ENCODE measurements around the gene GTSF1L.

Gene GTSF1L

GRCh38 chr20:43716757-43717615 is 9.8 kb downstream of the GTSF1L start:
- DNase-seq (ENCODE audit: low read depth), result no peak

GRCh38 chr20:43716123-43716522 is 10.7 kb downstream of the GTSF1L start:
- no peak for DNase-seq (ENCODE audit: low read depth)

DNA sequence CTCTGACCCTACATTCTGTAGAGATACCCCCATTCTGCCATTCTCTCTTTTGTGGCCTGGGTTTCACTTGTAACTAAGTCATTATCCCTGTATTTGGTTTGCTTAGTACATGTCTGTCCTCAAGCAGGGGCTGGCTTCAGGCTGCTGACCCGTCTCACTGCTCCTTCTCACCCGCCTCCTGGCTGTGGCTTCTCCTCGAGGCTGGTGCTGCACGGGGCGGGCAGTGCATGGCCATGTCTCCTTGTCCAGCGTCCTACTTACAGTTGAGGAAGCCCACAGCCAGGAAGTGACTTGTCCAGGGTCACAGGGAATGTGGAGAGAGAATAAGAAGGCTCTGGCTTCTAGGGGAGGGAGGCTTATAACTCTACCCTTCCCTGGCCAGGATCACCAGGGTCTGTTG is 11.3 kb downstream of the GTSF1L start:
- DNase-seq (ENCODE audit: low read depth), result no peak

DNA sequence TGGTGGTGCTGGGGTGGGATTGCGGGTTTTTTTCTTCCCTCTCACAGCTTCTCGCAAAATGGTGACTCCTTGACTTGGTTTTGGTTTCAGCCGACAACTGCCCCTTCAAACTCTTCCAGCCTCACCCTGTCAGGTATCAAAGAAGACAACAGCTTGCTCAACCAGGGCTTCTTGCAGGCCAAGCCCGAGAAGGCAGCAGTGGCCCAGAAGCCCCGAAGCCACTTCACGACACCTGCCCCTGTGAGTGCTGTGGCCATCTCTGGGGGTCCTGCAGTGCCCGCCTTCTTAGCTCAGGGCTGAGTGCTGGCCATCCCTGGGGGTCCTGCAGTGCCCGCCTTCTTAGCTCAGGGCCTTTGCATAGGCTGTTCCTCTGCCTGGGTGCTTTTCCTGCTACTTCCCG is 11.8 kb downstream of the GTSF1L start:
- no peak for DNase-seq (ENCODE audit: low read depth)

DNA sequence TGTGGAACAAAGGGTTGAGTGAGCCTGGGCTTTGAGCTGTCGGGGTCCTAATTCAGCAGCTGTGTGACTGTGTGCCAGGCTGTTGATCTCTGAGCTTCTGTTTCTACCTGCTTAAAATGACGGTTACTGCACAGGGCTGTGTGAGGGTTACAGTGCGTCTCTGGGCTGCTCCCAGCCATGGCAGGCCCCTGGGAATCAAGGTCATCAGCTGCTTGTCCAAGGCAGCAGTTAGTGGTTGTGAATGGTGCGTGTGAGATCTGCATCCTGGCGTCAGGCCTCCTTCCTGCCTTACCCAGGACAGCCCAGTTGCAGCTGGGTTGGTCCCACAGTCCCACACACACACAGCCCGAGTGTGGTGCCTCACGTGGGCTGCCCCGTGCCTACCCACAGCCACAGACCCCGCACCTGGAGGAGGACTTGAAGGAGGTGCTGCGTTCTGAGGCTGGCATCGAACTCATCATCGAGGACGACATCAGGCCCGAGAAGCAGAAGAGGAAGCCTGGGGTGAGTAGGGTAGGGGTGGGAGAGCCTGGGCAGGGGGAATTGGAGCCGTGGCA is 15.6 kb downstream of the GTSF1L start:
- no peak for DNase-seq (ENCODE audit: low read depth)

DNA sequence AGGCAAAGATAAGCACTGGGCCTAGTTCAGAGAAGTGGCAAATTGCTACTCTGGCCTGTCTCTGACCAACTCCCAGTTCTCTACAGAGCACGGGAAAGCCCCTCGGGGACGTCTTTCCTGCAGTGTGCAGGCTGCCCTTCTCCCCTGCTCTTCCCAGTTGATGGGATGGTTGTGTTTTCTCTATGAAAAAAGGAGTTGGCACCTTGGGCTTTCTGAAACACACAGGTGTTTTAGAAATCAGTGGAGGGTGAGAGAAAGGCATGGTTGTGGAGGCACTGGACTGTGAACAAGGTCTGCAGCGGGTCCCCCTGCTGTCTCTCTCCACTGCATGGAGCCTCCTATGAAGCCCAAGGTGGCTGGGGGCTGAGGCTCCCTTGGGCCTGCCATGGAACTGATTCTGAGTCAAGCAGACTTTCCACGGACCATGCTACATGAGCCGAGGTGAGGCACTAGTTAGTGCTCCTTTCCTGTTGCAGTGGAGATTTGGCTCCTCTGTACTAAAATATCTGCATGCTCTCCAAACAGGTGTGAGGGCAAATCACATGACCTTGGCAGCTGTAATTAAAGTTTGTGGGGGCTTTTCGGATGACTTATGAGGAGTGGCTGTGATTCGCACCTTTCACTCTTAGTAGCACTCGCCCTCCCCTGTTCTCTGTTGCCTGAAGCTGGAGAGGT is 16.3 kb downstream of the GTSF1L start:
- DNase-seq (ENCODE audit: low read depth), result no peak

- DNase-seq (ENCODE audit: low read depth), result no peak
Observed at GRCh38 chr20:43702502-43702901, 24.3 kb downstream of the GTSF1L start.

GRCh38 chr20:43700627-43701026 is 26.2 kb downstream of the GTSF1L start:
- no peak for DNase-seq (ENCODE audit: low read depth)

DNA sequence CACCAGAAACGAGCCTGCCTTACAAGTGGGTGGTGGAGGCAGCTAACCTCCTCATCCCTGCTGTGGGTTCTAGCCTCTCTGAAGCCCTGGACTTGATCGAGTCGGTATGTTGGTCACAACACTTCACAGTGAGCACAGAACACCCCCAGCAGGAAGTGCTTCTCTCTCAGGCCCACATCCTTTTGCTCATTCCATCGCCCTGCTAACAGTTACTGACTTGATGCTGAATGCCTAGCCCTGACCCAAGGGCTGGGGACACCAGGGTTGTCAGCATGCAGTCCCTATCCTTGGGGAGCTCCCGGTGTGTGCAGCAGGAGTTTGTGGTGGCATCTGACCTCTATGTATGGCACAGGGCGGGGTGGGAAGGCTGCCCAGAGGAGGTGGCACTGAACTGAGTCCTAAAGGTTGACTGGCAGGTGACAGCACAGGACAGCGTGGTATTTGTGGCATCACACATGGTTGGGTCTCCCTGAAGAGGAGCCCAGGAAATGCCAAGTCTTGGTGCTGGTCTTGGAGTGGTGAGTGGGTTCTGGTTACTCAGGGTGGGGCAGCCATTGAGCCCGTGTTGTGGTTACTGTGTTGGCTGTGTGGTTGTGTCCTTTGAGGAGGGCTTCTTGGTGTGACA is 26.7 kb downstream of the GTSF1L start:
- DNase-seq (ENCODE audit: low read depth), result no peak

- no peak for DNase-seq (ENCODE audit: low read depth)
Observed at GRCh38 chr20:43695571-43695970, 31.2 kb downstream of the GTSF1L start.

DNA sequence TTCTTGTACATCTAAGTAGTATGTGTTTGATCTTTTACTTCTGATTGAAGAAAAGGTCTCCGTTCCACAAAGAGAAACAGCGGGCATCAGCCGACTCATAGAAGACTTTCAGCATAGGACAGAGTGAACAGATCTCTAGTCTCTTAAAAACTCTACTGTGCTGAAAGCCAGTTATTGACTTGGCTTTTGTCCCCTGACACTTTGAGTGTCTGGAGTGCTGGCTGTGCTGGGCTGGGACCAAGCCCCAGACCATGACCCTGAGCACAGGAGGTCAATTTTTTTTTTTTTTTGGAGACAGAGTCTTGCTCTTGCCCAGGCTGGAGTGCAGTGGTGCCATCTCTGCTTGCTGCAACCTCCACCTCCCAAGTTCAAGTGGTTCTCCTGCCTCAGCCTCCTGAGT is 32.0 kb downstream of the GTSF1L start:
- no peak for DNase-seq (ENCODE audit: low read depth)

DNA sequence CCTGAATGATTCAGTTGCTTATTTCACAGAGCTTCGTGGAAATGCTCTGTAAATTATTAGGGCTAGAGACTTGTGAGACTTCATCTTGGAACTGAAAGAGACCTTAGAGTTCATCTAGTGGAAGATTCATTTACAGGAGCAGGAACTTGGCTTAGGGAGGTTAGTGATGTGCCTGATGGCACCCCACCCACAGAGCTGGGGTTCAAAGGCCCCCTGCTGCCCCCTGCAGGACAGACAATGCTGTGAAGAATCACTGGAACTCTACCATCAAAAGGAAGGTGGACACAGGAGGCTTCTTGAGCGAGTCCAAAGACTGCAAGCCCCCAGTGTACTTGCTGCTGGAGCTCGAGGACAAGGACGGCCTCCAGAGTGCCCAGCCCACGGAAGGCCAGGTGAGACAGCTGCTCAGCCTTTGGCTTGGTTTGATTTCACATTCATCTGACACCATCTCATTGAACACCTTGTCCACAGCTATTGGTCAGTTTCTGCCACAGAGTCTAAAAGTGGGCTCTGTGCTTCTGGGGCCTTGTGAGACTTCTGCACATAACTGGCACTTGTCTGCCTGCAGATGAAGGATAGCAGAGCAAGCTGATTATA is 34.8 kb downstream of the GTSF1L start:
- peak; percentile 27 for DNase-seq (ENCODE audit: low read depth)

GRCh38 chr20:43690943-43691598 is 35.7 kb downstream of the GTSF1L start:
- DNase-seq (ENCODE audit: low read depth), result no peak

DNA sequence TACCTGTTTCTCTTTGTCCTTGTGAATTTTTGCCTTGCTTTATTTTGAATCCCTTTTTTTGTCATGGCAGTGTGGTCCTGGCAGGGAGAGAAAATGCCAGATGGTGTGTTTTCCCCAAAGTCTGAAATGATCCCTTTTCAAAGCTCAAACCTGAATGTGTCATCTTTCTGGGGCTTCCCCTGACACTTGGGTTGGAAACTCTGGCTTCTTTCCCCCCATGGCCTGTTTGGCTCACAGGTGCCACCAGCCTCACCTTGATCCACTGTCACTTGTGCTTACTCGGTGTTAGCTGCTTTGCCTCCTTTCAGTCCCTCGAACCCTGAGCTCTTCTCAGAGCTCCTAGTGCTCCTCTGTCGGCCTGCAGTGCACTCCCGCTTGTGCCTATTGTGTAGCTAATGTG is 37.6 kb downstream of the GTSF1L start:
- DNase-seq (ENCODE audit: low read depth), result no peak

DNA sequence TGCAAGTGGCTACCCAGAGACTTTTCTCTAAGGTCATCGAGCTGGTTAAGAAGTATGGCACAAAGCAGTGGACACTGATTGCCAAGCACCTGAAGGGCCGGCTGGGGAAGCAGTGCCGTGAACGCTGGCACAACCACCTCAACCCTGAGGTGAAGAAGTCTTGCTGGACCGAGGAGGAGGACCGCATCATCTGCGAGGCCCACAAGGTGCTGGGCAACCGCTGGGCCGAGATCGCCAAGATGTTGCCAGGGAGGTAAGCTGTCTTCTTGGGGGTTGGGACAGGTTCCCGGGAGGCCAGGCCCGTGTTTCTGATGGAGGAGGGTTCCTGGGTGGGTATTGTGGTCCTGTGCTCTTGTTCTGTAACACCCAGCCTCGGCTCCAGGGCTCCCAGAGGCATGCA is 40.0 kb downstream of the GTSF1L start:
- no peak for DNase-seq (ENCODE audit: low read depth)

- no peak for DNase-seq (ENCODE audit: low read depth)
Observed at GRCh38 chr20:43682446-43682845, 44.4 kb downstream of the GTSF1L start.

DNA sequence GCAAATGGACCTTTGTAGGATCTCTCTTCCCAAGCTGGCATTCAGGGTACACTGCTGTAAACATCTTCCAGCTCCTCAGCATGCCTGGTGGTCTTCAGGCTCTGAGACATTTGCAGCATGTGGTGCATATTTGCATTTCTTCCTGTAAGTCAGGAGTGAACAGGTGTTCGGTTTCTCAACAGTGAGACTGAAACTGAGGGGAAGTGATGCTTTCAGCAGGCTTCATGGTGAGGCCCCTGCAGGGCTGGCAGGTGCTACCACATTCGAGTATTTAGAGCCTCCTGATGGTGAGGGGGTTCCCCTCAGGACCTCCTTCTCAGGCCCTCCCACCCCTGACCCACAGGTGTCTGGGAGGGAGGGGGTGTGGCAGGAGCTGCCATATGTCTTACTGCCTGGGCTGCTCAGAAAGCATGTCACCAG is 44.8 kb downstream of the GTSF1L start:
- no peak for DNase-seq (ENCODE audit: low read depth)

- DNase-seq (ENCODE audit: low read depth), result no peak
Observed at GRCh38 chr20:43681468-43681942, 45.3 kb downstream of the GTSF1L start.

DNA sequence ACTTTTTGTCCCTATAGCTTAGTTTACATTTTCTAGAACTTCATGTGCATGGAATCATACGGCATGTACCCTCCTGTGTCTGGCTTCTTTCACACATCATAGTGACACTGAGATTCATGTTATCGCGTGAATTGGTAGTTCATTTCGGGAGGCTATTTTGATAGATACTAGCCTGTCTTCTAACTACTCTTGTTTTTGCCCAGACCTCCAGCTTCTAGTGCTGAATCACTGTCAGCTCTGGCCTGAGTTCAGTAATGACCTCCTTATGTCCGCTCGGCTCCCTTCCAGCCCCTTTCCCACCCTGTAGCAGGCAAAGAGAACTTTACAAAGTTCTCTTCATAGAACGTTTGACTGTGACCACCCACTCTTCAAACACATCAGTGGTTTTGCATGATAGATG is 45.8 kb downstream of the GTSF1L start:
- DNase-seq (ENCODE audit: low read depth), result no peak

GRCh38 chr20:43676368-43676767 is 50.4 kb downstream of the GTSF1L start:
- DNase-seq (ENCODE audit: low read depth), result no peak

Data from stimulated activated CD4-positive, alpha-beta T cell treated with anti-CD3 and anti-CD28 coated beads, Interleukin-2, amount 100 ng/mL, for 4 hours (primary cell).